ENCODE results near the gene EPHA7.

GRCh38 chr6:93299622-93300021, 119.7 kb downstream of the EPHA7 start:
- TF ChIP-seq CTCF (IDR thresholded peaks at IDR 0.05; ENCODE audit: low read depth, low read length, poor library complexity, severe bottlenecking) (no peak), EZH2phosphoT487 (IDR thresholded peaks at IDR 0.05; ENCODE audit: borderline replicate concordance, low read length) (no peak)

Data from DOHH2 (cell line).